NCI-H128 (cell line): ENCODE data around the gene MIGA2.

Experiments used
- DNase-seq: peaks from one replicate; lab custom pipeline; 2025; ENCODE audit not compliant: unreplicated experiment; lab: John Stamatoyannopoulos, UW

The MIGA2 gene

DNA sequence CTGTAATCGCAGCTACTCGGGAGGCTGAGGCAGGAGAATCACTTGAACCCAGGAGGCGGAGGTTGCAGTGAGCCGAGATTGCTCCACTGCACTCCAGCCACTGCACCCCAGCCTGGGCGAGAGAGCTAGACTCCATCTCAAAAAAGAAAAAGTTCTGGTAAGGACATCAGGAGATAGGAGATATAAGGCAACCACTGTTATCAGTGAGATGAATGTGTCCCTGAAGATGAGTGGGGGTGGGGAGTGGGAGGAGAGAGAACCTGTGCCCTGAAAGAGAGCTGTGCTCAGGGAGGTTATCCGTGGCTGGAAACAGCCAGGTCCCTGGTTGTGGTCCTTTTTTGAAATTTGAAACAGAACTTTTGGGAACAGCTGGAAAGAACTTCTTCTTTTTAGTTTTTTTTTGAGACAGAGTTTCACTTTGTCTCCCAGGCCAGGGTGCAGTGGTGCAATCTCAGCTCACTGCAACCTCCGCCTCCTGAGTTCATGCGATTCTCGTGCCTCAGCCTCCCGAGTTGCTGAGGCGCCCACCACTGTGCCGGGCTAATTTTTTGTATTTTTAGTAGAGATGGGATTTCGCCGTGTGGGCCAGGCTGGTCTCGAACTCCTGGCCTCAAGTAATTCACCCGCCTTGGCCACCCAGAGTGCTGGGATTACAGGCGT is 77.3 kb downstream of the MIGA2 start:
- no peak for DNase-seq

DNA sequence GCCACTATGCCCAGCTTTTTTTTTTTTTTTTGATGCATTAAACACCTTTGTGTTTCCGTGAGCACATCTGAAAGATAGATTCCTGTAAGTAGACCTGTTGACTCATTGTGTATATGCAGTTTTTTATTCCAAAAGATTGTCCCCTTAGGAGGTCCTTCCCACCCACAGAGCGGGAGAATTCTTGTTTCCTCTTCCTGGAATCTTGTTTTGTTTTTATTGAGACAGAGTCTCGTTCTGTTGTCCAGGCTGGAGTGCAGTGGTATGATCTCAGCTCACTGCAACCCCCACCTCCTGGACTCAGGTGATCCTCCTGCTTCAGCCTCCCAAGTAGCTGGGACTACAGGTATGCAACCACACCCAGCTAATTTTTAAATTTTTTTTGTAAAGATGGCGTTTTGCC is 82.4 kb downstream of the MIGA2 start:
- DNase-seq: no peak

DNA sequence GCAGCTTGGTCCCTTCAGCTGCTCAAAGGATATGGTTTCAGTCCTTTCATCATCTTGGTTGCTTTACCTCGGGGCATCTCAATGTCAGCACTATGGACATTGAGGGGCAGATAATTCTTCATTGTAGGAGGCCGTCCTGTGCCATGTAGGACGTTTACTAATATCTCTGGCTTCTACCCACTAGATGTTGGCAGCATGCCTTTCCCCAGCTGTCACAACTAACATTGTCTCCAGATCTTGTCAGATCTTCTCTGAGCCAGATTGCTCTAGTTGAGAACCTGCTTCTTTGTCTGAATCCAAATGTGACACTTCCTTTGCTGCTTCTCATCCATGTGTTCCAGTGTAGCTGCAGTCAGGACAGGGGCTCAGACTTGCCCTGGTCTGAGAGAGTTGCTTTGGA is 85.1 kb downstream of the MIGA2 start:
- DNase-seq: no peak
